Measurements from ENCODE around the gene LBH.

Gene LBH

DNA sequence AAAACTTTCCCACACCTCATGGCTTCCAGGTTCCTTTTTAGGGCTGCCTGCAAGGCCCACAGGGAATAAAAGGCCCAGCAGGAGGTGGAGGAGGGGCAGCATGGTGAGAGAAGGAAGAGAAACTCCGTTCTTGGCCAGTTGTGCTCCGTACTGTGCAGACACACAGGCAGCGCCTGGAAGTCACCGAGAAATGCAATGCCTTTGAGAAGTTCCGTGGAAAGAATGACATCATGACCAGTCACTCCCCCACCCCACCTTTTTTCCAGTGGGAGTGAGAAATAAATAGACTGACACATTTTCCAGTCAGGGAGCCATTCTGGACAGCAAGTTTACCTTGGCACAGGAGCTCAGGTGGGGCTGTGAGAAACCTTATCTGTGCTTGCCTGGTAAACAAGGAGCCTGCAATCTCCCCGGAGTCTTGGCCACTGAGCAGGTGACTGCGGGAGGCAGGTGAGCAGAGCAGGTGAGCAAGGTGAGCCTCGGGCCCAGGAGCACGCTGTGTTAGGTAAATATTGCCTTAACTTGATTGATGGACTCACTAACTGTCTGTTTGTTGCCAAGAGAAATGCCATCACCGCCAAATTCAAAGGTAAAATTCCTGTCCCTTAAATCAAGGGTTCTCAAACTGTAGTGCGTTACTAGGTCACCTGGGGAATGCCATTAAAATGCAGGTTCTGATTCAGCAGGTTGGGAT is 13.5 kb upstream of the LBH start:
- DNase-seq: peak; percentile 58

DNA sequence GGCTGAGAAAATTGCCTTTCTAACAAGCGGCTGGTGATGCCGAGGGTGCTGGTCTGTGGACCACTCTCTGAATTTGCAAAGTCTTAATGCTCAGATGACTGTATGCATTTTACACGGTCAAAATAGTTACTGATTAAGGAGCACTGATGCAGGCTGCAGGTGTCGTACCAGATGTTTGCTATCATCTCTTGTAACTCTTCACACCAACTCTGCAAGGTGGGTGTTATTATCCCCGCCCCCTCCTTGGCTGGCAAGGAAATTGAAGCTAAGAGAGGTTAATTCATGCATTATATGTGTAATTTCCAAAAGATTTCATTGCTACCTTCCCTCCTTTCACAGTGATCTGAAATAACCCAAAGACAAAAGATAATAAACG is 13.0 kb upstream of the LBH start:
- DNase-seq: peak; percentile 33

- no peak for DNase-seq
Measured at GRCh38 chr2:30218814-30219213, 12.5 kb upstream of the LBH start.

- peak; percentile 45 for DNase-seq
Measured at GRCh38 chr2:30219886-30220875, 11.2 kb upstream of the LBH start.

DNA sequence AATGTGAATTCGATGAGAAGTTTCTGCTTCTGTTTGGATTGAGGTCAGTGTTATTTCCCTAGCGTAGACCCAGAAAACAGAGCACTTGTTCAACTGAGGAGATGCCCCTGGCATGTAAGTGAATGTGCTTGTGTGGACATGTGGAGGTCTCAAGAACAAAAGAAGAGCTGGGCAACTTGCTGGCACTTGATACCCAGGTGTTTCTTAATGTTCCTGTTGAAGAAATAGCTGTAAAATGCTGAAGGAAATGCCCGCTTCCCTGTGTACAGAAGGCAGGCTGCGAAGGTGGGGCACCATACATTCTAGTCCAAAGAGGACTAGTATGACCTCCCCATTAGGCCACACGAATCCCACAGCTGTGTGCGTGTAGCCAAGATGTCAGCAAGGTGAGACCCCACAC is 9.8 kb upstream of the LBH start:
- no peak for DNase-seq

- DNase-seq: no peak
Measured at GRCh38 chr2:30222031-30222430, 9.3 kb upstream of the LBH start.

- DNase-seq: no peak
Measured at GRCh38 chr2:30222636-30223360, 8.5 kb upstream of the LBH start.

DNA sequence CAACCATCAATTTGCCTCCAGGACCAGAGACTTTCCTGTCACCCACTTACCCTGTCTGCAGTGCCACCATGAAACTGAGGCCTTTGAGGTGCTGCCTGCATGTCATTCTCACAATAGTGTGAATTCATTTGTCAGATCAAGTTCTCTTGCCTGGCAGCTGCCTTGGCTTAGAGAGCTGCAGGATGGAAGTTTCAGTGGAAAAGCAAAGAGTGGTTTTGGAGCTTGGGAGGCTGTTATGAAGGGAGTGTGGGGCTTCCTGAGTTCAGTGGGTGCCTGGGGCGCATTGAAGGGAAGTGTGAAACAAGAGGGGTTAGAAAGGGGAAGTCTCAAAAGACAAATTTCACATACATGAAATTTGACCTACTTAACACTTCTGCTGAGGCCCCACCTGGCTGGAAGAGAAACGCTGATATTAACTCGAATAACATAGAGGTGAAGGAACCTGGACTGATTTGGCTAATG is 7.9 kb upstream of the LBH start:
- peak; percentile 64 for DNase-seq

DNA sequence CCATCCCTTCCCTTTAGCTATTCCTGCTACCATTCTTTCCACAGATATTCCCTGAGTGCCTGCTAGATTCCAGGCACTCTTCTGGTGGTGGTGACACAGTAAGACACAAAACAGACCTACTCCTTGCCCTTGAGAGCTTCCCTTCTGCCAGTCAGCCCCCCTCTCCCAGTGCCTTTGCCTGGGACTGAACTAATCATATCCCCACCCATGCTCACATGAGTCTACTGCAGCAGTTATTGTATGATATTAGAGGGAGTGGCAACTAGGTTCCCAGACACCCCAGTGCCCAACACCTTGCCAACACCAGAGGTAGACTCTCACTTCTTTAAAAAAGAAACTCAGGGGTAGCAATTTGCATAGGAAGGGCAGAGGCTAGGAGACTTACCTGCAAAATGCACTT is 7.2 kb upstream of the LBH start:
- peak; percentile 56 for DNase-seq

GRCh38 chr2:30225131-30225762 is 6.1 kb upstream of the LBH start:
- DNase-seq: peak; percentile 78

GRCh38 chr2:30226144-30227032 is 4.9 kb upstream of the LBH start:
- DNase-seq: peak; percentile 61

- peak; percentile 56 for DNase-seq
Measured at GRCh38 chr2:30229596-30229995, 1.7 kb upstream of the LBH start.

DNA sequence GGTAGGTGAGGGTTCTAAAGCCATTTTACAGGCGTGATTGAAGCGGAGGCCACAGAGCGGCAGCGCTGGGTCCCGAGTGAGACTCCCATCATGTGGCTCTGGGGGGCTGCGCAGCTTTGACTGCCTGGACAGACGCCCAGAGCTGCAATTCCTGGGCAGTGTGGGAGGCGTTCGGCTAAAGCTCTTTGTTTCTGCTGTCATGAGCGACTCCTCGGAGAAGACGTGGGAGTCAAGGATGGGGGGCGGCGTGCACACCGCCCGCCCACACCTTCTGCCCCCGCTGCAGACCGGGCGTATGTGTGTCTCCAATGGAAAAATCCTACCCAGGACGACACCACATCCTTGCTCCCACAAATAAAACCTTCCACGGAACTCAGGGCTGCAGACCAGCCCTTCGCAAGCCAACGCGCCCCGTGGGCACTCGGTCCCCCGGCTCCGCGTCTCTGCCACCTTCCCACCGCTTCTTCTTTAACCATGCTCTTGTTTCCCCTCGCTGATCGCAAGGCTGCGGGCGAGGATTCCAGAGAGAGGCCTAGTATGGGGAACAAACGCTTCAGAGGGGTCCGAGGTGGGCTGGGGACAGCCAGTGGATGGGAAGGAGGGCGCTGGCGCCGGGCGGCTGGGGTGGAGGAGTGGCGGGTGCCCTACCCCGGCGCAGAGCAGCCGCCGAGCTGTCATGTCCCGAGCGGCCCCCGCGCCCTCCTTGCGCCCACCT is 680 bp upstream of the LBH start:
- peak; percentile 68 for DNase-seq

GRCh38 chr2:30231996-30232800 is 864 bp downstream of the LBH start:
- peak; percentile 92 for DNase-seq

GRCh38 chr2:30232801-30233130 is 1.4 kb downstream of the LBH start:
- DNase-seq: peak; percentile 77

GRCh38 chr2:30233271-30234009 is 2.1 kb downstream of the LBH start:
- DNase-seq: no peak

DNA sequence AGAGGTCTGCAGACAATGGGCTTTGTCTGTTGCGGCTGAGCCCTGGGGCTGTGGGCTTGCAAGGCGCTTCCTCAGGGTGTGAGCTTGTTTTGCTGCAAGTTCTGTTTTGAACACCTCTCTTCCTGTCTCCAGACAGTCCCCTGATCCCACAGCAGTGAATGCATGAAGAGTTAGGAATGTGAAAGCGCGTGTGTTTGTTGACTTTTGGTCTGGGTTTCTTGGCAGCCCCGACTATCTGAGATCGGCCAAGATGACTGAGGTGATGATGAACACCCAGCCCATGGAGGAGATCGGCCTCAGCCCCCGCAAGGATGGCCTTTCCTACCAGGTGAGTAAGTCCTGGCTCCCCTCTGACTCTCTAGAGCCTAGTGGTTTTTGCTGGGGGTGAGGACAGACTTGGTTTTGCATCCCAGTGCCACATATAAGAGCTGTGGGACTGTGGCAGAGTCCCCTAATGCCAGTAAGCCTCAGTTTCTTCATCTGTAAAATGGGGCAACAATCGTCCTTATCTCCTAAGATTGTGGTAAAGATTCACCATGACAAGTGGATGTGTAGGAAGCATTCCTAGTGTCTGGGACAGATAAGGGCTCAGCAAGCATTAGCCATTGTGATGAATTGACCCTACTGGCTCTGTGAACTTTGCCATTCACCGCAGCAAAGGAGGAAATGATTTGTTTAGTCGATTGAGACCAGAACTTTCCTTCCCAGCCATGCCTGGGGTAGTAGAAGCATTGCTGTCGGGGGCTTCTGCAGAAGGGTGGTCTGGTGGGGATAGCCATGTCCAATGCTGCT is 3.0 kb downstream of the LBH start:
- DNase-seq: peak; percentile 78

DNA sequence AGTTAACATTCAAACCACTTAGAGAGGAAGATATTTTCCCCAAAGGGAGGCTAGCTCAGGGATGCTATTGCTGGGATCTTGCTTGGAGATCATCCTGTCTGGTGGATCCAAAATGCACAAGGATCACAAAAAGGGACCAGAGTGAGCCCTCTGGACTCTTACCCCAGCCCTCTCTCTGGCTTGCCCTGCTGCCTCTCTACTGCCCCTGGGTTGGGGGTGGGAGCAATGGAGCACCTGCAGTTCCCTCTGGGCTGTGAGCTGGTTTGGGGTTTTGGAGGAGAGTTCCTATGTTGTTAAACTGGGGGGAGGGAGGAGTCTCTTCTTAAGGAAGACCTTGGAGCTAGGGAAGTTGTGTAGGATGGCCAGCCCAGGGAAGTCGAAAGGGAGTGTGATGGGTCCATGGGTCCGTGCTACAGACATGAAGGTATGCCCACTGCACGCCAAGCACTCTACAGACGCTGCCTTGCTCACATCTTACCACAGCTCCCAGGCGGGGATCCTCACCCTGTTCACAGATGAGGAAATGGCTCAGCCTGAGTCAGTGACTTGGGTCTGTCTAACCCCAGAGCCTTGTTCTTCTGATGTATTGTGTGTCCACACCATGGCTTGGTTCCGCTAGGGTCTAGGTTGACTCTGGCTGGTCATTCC is 3.8 kb downstream of the LBH start:
- DNase-seq: peak; percentile 86

All from activated effector memory CD4-positive, alpha-beta T cell treated with anti-CD3 and anti-CD28 coated beads, Interleukin-2, amount 50 U/mL, for 16 hours (primary cell).